HUES6 (cell line): ENCODE measurements around the gene TNNI3K.
"Not testable (repeated sequence)": the region's sequence is repeated elsewhere in the genome, so short reads cannot be mapped to it uniquely, and the experiment has no call there.

Source experiments
- H3K27ac ChIP-seq: 2 replicates; pipeline ENCODE4 v1.7.0; 2013; ENCODE audit warnings: low read depth, mild to moderate bottlenecking, low read length, inconsistent platforms
- H3K27me3 ChIP-seq: 2 replicates; pipeline ENCODE4 v1.6.1; 2013; ENCODE audit warnings: low read length; ENCODE audit not compliant: control insufficient read depth, insufficient read depth
- H3K36me3 ChIP-seq: 2 replicates; pipeline ENCODE4 v1.6.1; 2013; ENCODE audit warnings: low read length; ENCODE audit not compliant: control insufficient read depth, insufficient read depth
- H3K4me1 ChIP-seq: 2 replicates; pipeline ENCODE4 v1.6.1; 2013; ENCODE audit warnings: low read length; ENCODE audit not compliant: control insufficient read depth, insufficient read depth
- H3K4me3 ChIP-seq: 2 replicates; pipeline ENCODE4 v1.5.1; 2013; ENCODE audit warnings: low read depth, low read length
- H3K9ac ChIP-seq: one replicate; pipeline ENCODE4 v1.6.1; 2013; ENCODE audit warnings: mild to moderate bottlenecking, low read length
- H3K9me3 ChIP-seq: 2 replicates; pipeline ENCODE4 v1.6.1; 2013; ENCODE audit warnings: low read depth, low read length; ENCODE audit not compliant: control insufficient read depth, insufficient read depth

TNNI3K gene

GRCh38 chr1:74236440-74236839, 1.3 kb downstream of the TNNI3K start:
- no peak overlapping the region for H3K9ac ChIP-seq
- H3K4me3 ChIP-seq = no peak overlapping the region
- H3K36me3 ChIP-seq = no peaks in the 10 kb centered on the region
- H3K9me3 ChIP-seq = no peaks in the 10 kb centered on the region
- H3K27ac ChIP-seq = no peak overlapping the region
- no peaks in the 10 kb centered on the region for H3K27me3 ChIP-seq
- H3K4me1 ChIP-seq = no peaks in the 10 kb centered on the region

GRCh38 chr1:74237035-74237434, 1.8 kb downstream of the TNNI3K start:
- Histone ChIP-seq H3K36me3 (no peaks in the 10 kb centered on the region), H3K27me3 (no peaks in the 10 kb centered on the region), H3K4me1 (no peaks in the 10 kb centered on the region), H3K9ac (no peak overlapping the region), H3K9me3 (no peaks in the 10 kb centered on the region), H3K4me3 (no peak overlapping the region), H3K27ac (no peak overlapping the region)

- Histone ChIP-seq H3K9ac (no peak overlapping the region), H3K27ac (no peak overlapping the region), H3K4me3 (no peak overlapping the region), H3K4me1 (no peaks in the 10 kb centered on the region), H3K36me3 (no peaks in the 10 kb centered on the region), H3K27me3 (no peaks in the 10 kb centered on the region), H3K9me3 (no peaks in the 10 kb centered on the region)
These were observed 2.6 kb downstream of the TNNI3K start for GRCh38 chr1:74237787-74238186.

- H3K4me1 ChIP-seq = peaks cover 24% of the 10 kb centered on the region
- H3K4me3 ChIP-seq = no peak overlapping the region
- H3K27ac ChIP-seq = no peak overlapping the region
- no peaks in the 10 kb centered on the region for H3K36me3 ChIP-seq
- H3K9ac ChIP-seq = no peak overlapping the region
- peaks cover 10% of the 10 kb centered on the region for H3K9me3 ChIP-seq
- H3K27me3 ChIP-seq = peaks cover 14% of the 10 kb centered on the region; the same call in 1 of the 2 replicates
These were observed 10.1 kb downstream of the TNNI3K start for GRCh38 chr1:74245168-74245772.

- Histone ChIP-seq H3K27ac (no peak overlapping the region), H3K4me3 (no peak overlapping the region), H3K27me3 (peaks cover 14% of the 10 kb centered on the region; the same call in 1 of the 2 replicates), H3K9me3 (peaks cover 10% of the 10 kb centered on the region), H3K36me3 (no peaks in the 10 kb centered on the region), H3K4me1 (peaks cover 24% of the 10 kb centered on the region), H3K9ac (no peak overlapping the region)
These were observed 11.1 kb downstream of the TNNI3K start for GRCh38 chr1:74246315-74246714.

GRCh38 chr1:74247881-74248528, 12.8 kb downstream of the TNNI3K start:
- Histone ChIP-seq H3K4me1 (peaks cover 24% of the 10 kb centered on the region), H3K9ac (no peak overlapping the region), H3K9me3 (peaks cover 10% of the 10 kb centered on the region), H3K36me3 (no peaks in the 10 kb centered on the region), H3K4me3 (no peak overlapping the region), H3K27ac (no peak overlapping the region), H3K27me3 (peaks cover 14% of the 10 kb centered on the region; the same call in 1 of the 2 replicates)

- not testable (repeated sequence) for H3K4me1 ChIP-seq, H3K27me3 ChIP-seq, H3K36me3 ChIP-seq, H3K9me3 ChIP-seq, H3K4me3 ChIP-seq, H3K9ac ChIP-seq, H3K27ac ChIP-seq
These were observed 18.1 kb downstream of the TNNI3K start for GRCh38 chr1:74253243-74253824.

GRCh38 chr1:74266001-74266400, 30.8 kb downstream of the TNNI3K start:
- no peaks in the 10 kb centered on the region for H3K27me3 ChIP-seq
- no peaks in the 10 kb centered on the region for H3K36me3 ChIP-seq
- no peaks in the 10 kb centered on the region for H3K4me1 ChIP-seq
- no peak overlapping the region for H3K27ac ChIP-seq
- H3K9ac ChIP-seq = no peak overlapping the region
- no peaks in the 10 kb centered on the region for H3K9me3 ChIP-seq
- no peak overlapping the region for H3K4me3 ChIP-seq

GRCh38 chr1:74271503-74271902, 36.3 kb downstream of the TNNI3K start:
- Histone ChIP-seq H3K9me3 (no peaks in the 10 kb centered on the region), H3K4me1 (no peaks in the 10 kb centered on the region), H3K4me3 (no peak overlapping the region), H3K9ac (no peak overlapping the region), H3K27ac (no peak overlapping the region), H3K27me3 (no peaks in the 10 kb centered on the region), H3K36me3 (no peaks in the 10 kb centered on the region)

- no peak overlapping the region for H3K27ac ChIP-seq
- no peaks in the 10 kb centered on the region for H3K36me3 ChIP-seq
- H3K4me3 ChIP-seq = no peak overlapping the region
- no peaks in the 10 kb centered on the region for H3K9me3 ChIP-seq
- H3K4me1 ChIP-seq = peaks cover 4% of the 10 kb centered on the region; the same call in 1 of the 2 replicates
- H3K27me3 ChIP-seq = no peaks in the 10 kb centered on the region
- no peak overlapping the region for H3K9ac ChIP-seq
These were observed 45.6 kb downstream of the TNNI3K start for GRCh38 chr1:74280642-74281396.

- Histone ChIP-seq H3K36me3 (no peaks in the 10 kb centered on the region), H3K9ac (no peak overlapping the region), H3K4me1 (peaks cover 4% of the 10 kb centered on the region; the same call in 1 of the 2 replicates), H3K9me3 (no peaks in the 10 kb centered on the region), H3K27ac (no peak overlapping the region), H3K4me3 (no peak overlapping the region), H3K27me3 (no peaks in the 10 kb centered on the region)
These were observed 51.2 kb downstream of the TNNI3K start for GRCh38 chr1:74286414-74286813.
